ENCODE data around the gene GOLPH3L.

DNA sequence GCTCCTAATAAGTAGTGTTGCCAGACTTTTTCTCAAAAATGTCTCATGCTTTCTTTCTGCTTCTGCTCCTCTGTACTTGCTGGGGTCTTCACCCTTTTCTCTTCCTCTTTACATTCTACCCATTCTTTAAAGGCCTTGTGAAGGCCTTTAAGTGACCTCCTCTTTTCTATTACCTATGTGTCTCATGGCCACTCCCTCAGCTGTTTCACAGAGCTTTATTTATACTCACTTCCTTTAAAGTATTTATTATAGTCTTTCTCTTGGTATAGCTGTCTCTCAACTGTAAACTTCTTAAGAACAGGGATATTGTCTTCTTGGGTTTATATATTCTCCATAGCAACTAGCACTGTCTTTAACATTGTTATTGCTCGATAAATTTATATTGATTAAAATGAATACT is 792 bp downstream of the GOLPH3L start:
- TF ChIP-seq, protein P1, sequence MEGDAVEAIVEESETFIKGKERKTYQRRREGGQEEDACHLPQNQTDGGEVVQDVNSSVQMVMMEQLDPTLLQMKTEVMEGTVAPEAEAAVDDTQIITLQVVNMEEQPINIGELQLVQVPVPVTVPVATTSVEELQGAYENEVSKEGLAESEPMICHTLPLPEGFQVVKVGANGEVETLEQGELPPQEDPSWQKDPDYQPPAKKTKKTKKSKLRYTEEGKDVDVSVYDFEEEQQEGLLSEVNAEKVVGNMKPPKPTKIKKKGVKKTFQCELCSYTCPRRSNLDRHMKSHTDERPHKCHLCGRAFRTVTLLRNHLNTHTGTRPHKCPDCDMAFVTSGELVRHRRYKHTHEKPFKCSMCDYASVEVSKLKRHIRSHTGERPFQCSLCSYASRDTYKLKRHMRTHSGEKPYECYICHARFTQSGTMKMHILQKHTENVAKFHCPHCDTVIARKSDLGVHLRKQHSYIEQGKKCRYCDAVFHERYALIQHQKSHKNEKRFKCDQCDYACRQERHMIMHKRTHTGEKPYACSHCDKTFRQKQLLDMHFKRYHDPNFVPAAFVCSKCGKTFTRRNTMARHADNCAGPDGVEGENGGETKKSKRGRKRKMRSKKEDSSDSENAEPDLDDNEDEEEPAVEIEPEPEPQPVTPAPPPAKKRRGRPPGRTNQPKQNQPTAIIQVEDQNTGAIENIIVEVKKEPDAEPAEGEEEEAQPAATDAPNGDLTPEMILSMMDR (IDR thresholded peaks at IDR 0.05), result no peak
- TF ChIP-seq POLR2A (IDR thresholded peaks at IDR 0.05) (no peak), EP300 (IDR thresholded peaks at IDR 0.05) (no peak), POLR2AphosphoS5 (IDR thresholded peaks at IDR 0.05) (no peak)

Data from gastroesophageal sphincter (tissue), 3 donors.